GM12891 (cell line): ENCODE data around the gene DOCK2.

Experiments used
- POLR2A ChIP-seq: IDR thresholded peaks from 2 replicates; pipeline ENCODE4 v1.6.1; 2011; ENCODE audit warnings: low read depth, low read length, control low read depth
- POLR2AphosphoS5 ChIP-seq: IDR thresholded peaks from 2 replicates; pipeline ENCODE4 v1.6.1; 2011; ENCODE audit warnings: low read depth, low read length, control low read depth
- SPI1 ChIP-seq: IDR thresholded peaks from 2 replicates; pipeline ENCODE4 v1.6.1; 2011; ENCODE audit warnings: low read depth, low read length, control low read depth
- TAF1 ChIP-seq: IDR thresholded peaks from 2 replicates; pipeline ENCODE4 v1.6.1; 2011; ENCODE audit warnings: low read depth, low read length, control low read depth

- TF ChIP-seq POLR2A: no peak
- no peak for TF ChIP-seq TAF1
- no peak for TF ChIP-seq POLR2AphosphoS5
- TF ChIP-seq SPI1: no peak
Observed at GRCh38 chr5:169836835-169837536, 199.9 kb downstream of the DOCK2 start.
